SIG-M5 treated with dmso at 0.1 percent for 504 hours (cell line): Measurements from ENCODE around the gene SCARB1.
"Not testable (repeated sequence)": the region's sequence is repeated elsewhere in the genome, so short reads cannot be mapped to it uniquely, and the experiment has no call there.

Experiments
- DNase-seq: peaks from one replicate; lab custom pipeline; 2025; ENCODE audit not compliant: unreplicated experiment; lab: John Stamatoyannopoulos, UW

Gene SCARB1

DNA sequence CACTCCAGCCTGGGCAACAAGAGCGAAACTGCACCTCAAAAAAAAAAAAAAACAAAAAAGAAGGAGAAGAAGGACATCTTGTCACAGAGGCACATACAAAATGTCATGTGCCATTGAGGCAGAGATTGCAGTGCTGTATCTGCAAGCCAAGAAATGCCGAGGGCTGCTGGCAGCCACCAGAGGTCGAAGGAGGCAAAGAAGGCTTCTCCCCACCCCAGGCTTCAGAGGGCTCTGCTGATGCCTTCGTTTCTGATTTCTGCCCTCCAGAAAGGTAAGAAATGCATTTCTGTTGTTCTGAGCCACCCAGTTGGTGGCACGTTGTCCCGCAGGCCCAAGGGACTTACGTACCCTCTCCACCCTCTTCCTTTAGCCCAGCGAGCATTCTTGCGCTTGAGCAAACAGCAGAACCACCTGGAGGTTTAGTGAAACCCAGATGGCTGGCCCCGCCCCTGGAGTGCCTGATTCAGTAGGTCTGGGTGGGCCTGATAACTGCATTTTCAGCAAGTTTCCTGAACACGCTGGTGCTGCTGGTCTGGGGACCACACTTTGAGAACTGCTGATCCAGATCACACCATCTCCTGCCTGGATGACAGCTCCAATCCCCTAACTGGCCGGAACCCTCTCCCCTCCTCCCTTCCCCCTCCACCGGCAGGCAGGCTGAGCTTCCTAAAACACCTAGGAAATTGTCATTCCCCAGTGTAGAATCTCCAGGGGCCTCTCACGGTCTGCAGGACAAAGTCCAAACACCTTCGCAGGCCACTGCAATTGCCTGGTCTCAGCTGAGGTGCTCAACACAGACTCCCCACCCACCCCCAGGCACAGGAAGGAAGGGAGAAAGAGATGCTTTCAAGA, 21.1 kb upstream of the SCARB1 start:
- no peak for DNase-seq

DNA sequence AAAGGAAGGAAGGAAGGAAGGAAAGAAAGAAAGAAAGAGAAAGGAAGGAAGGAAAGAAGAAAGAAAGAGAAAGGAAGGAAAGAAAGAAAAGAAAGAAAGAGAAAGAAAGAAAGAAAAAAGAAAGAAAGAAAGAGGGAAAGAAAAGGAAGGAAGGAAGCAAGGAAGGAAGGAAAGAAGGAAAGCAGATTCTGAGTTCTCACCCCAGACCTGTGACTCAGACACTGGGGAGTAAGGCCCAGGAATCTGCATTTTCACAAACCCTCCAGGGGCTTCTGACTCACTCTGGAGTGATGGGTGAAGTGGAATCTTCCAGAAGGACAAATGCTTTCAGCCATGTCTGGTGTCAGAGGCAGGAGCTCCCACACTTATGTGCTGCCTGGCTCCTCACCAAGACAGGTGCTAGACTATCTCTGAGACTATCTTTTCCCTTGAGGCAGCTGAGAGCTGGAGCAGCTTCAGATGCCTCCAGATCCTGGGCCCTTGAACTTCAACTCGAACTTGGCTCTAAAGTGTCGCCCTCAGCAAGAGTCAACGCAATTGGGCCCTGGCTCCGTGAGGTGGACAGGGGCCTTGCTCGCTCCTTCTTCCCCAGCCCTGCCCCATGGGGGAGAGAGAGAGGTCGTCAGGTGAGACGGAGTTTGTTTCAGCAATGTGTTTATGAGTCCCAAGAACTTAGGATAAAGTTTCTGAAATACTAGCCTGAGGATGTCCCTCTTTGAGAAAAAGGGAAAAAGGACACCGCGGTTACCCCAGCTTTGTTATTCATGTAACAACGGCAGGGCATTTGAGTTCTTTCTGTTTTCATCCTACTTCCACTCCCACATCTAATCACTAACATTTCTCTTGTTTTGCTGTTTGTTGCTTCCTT, 19.8 kb upstream of the SCARB1 start:
- no peak for DNase-seq

DNA sequence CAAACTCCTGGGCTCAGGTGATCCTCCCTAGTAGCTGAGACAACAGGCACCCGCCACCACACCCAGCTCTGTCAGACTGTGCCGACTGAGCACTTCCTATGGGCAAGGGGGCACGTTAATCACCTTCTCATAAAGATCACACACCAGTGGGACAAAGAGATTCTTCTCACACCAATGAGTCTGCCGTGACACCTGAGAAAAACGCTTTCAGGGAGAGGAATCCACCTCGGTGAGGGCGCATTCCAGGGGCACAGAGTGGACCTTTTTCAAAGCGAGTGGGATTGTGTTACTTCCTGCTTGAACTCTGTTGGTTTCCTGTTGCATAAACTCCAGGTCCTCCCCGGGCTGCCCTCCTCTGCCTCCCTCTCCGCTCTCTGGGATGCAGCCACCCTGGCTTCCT, 17.5 kb upstream of the SCARB1 start:
- peak; percentile 54 for DNase-seq

DNA sequence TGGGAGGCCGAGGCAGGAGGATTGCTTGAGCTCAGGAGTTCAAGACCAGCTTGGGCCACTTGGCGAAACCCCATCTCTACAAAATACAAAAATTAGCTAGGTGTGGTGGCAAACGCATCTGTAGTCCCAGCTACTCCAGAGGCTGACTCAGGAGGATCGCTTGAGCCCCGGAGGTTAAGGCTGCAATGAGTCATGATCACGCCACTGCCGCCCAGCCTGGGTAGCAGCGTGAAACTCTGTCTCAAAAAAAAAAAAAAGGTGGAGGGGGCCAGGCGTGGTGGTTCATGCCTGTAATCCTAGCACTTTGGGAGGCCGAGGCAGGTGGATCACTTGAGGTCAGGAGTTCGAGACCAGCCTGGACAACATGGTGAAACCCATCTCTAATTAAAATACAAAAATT, 16.7 kb upstream of the SCARB1 start:
- DNase-seq, result not testable (repeated sequence)

DNA sequence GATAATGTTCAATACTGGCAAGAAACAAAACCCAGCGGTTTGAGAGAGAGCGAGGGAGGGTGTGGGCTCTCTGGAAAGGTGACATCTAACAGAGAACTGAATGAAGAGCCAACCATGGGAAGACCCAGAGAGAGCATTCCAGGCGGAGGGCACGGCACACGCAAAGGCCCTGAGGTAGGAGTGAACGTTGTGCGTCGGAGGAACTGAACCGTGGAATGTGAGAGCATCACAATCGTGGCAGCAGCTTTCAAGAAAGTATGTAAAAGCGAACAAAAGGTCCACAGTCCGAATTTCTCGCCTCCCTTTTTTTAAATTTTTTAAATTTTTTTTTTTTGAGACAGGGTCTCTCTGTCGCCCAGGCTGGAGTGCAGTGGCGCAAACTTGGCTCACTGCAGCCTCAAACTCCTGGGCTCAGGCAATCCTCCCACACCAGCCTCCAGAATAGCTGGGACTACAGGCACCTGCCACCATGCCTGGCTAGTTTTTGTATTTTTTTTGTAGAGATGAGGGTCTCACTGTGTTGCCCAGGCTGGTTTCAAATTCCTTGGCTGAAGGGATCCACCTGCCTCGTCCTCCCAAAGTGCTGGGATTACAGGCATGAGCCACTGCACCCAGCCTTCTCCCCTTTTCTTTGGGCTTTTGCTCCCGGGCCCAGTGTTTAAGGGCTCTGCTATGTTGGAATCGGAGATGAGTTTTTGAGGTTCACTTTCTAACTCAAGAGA, 15.3 kb upstream of the SCARB1 start:
- DNase-seq, result no peak

DNA sequence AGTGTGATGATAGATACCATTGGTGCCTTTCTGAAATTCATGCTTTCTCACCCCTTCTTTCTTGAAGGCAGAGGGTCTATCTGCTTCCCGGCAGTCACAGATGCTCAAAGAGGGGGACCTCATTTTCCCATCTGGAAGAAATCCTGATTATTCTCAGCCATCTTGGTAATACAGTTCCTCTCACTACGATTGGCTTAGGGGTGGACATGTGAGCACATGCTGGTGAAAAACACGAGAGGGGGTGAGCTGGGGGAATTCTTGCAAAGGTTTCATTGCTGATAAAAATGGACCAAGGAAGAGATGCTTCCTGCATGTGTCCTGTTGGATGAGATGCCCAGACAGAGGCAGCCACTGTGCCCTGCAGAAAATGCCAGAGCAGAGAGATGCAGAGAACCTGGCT, 13.8 kb upstream of the SCARB1 start:
- DNase-seq, result no peak

DNA sequence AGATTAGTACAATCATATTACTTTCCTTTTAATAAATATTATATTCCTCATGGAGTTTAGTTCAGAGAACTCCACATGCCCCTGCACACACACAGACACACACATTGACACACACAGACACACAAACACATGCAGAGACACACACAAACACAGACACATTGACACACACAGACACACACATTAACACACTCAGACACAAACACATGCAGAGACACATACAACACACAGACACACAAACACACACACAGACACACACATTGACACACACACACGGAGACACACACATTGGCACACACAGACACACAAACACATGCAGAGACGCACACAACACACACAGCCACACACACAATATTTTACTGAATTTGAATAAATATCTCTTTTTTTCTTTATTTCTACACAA, 12.5 kb upstream of the SCARB1 start:
- no peak for DNase-seq

DNA sequence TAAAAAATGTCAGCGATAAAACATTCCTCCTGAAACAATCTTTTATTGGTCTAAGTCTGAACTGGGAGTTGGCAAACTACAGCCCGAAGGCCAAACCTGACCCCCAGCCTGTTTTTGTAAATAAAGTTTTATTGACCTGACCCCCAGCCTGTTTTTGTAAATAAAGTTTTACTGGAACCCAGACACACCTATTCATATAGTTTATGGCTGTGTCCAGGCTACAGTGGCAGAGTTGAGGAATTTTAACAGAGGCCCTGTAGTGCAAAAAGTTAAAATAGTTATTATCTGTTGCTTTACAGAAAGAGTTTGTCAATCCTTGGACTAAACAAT, 12.1 kb upstream of the SCARB1 start:
- DNase-seq, result no peak

DNA sequence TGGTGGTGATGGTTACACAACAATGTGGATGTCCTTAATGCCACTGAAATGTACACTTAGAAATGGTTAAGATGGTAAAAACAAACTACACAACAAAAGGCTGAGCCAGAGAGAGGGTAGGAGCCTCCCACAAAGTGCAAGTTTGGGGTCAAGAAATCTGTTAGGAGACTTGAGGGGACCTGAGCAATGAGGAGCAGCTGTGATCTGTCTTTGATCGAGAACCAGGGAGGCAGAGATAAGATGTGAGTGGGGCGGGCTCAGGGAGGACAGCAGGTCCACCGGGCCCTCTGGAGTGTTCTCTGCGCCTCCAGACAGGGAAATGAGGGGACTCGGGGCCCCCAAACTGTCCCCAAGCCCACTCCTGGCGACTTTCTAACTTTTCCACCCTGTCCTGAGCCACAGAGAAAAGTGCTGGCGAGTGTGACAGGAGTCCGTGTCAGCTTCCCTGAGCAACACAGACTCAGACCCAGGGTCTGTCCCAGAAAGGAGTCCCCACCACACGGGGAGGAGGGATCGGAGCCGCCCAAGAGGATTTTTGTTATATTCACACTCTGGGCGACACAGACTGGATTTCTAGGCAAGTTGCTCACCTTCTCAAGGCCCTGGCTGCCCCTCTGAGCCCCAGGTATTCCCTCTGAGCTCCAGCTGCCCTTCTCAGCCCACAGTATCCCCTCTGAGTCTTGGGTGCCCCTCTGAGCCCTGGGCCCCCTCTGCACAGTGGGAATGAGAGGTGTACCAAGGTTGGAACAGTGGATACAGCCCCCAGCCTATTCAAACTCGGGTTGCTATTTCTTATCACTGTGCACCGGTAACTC, 11.5 kb upstream of the SCARB1 start:
- peak; percentile 43 for DNase-seq

DNA sequence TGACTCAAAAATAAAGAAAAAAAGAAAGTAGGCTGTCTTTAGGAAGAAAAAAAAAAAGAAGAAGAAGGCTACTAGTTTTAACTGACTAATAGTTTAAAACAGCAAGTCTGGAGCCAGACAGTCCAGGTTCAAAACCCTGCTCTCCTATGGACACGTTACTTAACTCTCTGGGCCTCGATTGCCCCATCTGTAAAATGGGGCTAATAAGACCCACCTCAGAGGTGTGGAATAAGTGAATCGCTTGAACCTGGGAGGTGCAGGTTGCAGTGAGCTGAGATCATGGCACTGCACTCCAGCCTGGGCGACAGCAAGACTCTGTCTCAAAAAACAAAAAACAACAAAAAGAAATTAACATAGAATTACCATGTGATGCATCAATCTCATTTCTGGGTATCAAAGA, 10.5 kb upstream of the SCARB1 start:
- DNase-seq, result no peak

DNA sequence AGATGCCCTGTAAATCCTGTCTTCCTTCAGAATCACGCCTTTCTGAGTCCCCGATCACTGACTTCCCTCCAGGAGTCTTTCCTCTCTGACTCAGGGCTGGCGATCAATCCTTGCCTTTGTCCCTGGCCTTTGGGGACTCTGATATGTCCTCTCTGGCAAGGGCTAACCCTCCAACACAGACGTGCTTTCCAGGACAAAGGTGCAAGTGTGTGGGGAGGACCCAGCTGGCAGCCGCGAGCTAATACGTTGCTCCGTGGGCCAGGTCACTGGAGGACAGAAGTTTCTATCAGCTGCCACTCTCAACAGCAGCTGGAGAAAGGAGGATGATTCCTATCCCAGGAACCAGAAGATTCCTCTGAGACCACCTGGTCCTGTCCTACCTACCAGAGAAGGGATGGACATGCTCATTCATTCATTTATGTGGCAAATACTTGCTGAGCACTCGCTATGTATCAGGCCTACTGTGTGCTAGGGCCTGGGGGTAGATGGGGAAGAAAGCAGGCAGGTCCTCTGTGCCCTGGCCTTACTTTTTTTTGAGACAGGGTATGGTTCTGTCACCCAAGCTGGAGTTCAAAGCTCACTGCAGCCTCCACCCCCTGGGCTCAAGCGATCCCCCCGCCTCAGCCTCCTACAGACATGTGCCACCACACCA, 8.5 kb upstream of the SCARB1 start:
- DNase-seq, result no peak

DNA sequence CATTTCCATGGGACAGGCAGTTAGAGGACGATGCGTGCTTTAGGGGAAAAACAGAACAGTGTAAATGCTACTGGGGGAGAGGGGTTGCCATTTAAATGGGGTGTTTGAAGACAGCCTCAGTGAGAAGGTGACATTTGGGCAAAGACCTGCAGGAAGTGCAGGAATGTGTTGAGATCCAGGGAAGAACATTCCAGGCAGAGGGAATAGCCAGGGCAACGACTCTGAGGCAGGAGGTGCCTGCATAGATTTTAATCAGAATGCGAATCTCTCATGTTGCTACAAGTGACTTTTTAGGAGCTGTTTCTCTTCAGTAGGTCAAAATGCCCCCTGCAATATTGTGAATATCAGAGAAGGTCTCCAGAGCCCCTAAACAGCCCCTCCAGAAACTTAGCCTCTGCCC, 7.6 kb upstream of the SCARB1 start:
- no peak for DNase-seq

DNA sequence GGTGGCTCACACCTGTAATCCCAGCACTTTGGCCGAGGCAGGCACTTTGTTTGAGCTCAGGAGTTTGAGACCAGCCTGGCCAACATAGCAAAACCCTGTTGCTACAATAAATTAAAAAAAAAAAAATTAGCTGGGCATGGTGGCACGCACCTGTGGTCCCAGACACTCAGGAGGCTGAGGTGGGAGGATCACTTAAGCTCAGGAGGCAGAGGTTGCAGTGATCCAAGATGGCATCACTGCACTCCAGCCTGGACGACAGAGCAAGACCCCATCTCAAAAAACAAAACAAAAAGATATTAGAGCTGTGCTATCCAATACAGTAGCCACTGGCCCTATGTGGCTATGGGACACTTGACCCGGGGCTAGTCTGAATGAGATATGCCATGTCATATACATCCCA, 6.9 kb upstream of the SCARB1 start:
- no peak for DNase-seq

DNA sequence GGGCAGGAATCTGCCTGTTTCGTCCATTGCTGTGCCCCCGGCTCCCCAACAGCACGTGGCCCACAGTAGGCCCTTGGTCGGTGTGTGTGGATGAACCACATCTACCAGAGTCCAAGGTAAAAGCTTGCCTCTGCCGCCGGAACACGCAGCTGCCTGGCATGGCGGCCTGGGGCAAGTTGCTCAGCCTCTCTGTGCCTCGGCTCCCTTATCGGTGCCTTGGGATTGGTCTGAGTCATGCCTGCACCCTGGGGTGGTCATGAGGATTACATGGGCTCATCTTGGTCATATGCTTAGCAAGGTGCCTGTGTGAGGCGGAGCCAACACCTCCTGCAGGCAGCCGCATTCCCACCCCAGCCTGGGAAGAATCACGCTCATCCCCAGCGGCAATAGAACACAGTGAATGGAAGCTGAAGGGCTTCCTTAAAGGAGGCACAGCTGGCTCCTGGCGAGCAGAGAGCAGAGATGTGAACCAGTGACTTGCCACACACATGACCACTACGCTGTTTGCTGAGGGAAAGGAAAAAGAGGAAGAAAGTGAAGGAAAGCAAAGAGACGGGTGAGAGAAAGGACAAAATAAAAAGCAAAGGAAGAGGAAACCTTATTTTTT, 5.5 kb upstream of the SCARB1 start:
- DNase-seq, result peak; percentile 97

DNA sequence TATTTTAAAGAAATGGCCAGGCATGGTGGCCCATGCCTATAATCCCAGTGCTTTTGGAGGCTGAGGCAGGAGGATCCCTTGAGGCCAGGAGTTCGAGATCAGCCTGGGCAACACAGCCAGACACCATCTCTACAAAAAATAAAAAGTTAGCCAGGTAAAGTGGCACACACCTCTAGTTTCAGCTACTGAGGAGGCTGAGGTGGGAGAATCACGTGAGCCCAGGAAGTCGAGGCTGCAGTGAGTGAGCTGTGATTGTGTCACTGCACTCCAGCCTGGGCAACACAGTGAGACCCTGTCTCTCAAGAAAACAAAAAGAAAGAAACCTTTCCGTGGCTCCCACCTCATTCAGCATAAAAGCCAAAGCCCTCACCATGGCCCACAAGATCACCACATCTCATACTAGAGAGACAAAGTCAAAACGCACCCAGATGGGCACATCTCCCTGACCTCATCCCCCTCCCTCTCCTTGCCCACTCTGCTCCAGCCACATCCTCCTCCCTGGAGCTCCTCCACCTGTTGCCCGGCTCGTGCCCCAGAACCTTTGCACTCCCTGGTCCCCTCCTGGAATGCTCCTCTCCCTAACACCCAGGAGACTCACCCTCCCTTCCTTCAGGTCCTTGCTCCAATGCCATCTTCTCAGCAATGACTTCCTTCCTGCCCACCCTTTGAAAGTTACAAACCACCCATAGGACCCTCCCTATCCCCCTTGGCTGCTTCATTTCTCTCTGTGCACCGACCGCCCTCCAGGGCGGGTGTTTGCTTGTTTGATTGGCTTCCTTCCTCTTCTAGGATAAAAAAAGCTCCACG, 4.8 kb upstream of the SCARB1 start:
- DNase-seq, result peak; percentile 67

DNA sequence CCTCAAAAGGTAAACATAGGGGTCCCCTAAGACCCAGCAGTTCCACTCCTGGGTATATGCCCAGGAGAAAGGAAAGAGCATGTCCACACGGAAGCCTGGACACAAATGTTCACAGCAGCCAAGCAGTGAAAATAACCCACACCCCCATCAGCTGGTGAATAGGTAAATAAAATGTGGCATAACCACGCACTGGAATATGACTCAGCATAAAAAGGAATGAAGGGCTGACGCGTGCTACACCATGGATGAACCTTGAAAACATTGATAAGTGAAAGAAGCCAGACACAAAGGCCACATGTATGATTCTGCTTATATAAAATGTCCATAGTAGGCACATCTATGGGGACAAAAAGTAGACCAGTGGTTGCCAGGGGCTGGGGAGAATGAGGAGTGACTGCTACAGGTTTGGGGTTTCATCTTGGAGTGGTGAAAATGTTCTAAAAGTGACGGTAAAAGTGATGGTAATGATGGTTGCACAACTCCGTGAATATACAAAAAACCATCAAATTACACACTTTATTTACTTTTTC, 3.8 kb upstream of the SCARB1 start:
- DNase-seq, result no peak

DNA sequence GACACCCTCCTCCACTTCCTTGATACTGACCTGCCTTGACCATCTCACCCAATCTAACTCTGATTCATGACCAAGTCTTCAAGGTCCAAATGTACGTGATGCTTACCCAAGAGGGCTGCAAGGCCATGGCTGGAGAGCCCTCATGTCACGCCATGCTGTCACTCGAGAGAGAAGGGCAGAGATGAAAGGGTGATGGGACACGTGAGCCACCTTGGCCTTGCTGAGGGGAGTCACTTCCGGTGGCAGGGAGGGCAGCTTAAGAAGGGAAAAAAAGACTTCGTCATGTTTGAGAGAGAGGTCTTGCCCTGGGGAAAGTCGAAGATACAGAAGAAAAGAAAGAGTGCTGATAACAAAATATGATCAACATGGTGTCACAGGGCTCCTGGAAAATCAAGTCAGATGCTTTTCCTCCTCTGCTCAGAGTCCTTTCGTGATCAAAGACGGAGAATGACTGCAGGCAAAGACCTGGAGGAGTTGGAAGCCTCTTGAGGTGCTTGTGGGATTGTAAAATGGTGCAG, 3.3 kb upstream of the SCARB1 start:
- no peak for DNase-seq

DNA sequence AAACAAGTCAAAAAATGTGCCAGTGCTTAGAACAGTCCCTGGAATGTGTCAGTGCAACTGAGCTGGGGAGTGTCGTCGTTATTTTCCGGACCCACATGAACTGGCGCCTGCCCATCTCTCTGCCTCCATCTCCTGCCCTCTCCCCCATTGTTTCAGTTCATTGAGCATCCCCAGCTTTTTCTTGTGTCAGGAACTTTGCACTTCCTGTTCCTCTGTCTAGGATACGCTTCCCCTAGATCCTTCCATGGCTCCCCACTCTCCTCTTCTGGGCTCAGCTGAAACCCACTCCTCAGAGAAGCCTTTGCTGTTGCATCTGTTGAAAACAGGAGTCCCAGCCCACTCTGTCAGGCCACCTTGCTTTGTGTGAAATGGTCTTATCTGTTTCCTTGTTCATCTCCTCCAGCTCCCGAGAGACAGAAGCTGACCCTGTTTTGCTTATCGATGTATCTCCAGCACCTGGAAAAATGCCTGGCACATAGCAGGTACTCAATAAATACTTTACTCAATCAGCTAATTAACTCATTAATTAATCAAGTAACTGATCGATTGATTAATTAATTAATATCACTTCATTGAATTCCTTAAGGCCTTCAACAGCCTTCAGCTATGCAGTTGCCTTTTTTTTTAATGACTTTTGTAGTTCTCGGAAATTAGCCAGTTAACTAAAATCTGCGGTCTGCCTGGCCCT, 2.7 kb upstream of the SCARB1 start:
- DNase-seq, result no peak
